B cell (primary cell): Measurements from ENCODE around the gene TJAP1.

ENCODE experiments used
- EZH2 ChIP-seq: IDR thresholded peaks from 2 replicates; pipeline ENCODE4 v1.6.1; 2012; ENCODE audit warnings: borderline replicate concordance, low read depth, mild to moderate bottlenecking, moderate library complexity, low read length; ENCODE audit not compliant: insufficient read depth, poor library complexity, severe bottlenecking
- TF ChIP-seq, protein P1 (sequence below): fragments of 200-600 bp; IDR thresholded peaks from one replicate; pipeline ENCODE4 v1.8.0; 2022; ENCODE audit warnings: antibody characterized with exemption, mild to moderate bottlenecking

DNA sequence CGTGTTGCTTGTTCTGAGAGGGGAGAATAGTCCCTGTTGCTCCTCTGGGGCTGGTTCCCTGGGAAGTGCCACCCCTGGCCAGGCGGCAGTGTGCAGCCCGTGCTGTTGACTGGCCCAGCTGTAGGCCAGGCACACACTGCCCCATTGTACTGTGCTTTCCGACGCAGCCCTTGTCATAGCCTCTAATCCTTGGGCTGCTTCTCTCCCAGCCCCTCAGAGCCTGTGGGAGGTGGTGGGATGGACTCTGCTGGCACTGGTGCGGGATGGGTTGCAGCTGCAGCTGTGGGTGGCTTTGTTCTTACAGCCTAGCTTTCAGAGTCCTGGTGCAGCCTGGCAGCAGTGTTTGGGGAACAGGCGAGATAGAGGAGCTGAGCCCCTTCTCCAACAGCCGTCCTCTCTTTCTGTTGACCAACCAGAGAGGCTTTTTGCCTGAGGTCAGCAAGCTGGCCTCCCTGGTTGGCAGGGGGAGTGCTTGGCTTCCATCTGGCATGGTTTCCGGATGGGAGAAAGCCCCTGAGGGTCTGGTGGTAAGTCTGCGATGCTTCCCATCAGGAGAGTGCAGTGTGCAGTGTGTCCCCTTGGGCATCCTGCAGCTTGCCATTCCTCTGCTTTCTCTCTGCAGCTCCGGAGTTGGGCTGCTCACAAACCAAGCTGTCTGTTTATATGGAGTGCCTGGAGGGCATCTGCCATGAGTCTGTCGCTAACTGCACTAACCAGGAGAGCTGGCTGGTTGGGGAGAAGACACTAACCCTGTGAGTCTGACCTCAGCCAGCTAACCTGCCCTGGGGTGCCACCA is 12.1 kb downstream of the TJAP1 start:
- TF ChIP-seq EZH2: no peak
- TF ChIP-seq, protein P1, sequence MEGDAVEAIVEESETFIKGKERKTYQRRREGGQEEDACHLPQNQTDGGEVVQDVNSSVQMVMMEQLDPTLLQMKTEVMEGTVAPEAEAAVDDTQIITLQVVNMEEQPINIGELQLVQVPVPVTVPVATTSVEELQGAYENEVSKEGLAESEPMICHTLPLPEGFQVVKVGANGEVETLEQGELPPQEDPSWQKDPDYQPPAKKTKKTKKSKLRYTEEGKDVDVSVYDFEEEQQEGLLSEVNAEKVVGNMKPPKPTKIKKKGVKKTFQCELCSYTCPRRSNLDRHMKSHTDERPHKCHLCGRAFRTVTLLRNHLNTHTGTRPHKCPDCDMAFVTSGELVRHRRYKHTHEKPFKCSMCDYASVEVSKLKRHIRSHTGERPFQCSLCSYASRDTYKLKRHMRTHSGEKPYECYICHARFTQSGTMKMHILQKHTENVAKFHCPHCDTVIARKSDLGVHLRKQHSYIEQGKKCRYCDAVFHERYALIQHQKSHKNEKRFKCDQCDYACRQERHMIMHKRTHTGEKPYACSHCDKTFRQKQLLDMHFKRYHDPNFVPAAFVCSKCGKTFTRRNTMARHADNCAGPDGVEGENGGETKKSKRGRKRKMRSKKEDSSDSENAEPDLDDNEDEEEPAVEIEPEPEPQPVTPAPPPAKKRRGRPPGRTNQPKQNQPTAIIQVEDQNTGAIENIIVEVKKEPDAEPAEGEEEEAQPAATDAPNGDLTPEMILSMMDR: no peak
